COLO829 (cell line): ENCODE results near the gene FETUB.
A peak's percentile ranks its signal among the peaks of the same experiment; 100 is the strongest.
"Not testable (repeated sequence)": the region's sequence is repeated elsewhere in the genome, so short reads cannot be mapped to it uniquely, and the experiment has no call there.

Source experiments
- DNase-seq: peaks from one replicate; pipeline ENCODE4 v3.0.0; 2012; ENCODE audit warnings: low spot score

The FETUB gene

GRCh38 chr3:186613637-186614265 lies 26.4 kb upstream of the FETUB start:
- DNase-seq = no peak

- no peak for DNase-seq
These were observed 26.0 kb upstream of the FETUB start for GRCh38 chr3:186614266-186614596.

DNA sequence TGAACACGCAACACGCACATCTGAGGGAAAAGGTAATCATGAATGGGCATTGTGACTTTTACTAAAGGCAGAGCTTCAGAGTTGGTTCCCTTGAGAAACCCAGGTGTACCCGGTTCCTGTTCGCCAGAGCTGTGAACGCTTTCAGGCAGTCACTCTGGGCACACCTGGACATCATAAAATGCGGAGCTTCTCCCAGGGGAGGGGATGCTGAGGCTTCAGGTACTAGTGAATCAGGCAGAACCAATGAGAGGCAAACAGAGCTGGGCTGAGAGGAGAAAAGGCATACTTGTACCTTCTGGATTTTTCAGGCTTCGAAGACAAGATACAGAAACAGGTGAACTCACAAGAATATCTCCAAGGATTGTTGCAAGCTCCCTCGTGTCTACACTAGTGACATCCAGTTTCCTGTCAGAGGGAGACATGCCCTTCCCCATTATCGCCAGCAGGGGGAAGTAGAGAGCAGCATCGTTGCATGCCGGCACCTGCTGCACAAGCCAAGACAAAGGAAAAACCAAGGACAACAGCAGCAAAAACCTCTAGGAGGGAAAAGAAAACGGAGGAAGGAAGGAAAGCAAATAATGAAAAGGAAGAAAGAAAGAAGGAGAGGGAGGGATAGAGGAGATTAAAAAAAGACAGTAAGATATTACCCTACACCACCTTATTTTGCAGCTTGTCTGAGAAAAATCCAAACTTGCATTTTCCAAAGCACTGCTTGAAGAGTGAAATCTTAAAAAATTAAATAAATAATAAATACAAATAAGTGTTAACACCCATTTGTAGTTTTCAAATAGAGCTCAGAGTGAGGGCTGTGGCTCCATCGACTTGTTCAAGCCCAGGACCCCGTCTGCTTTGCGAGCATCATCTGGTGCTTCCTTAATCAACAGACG lies 25.4 kb upstream of the FETUB start:
- peak; percentile 95 for DNase-seq

DNA sequence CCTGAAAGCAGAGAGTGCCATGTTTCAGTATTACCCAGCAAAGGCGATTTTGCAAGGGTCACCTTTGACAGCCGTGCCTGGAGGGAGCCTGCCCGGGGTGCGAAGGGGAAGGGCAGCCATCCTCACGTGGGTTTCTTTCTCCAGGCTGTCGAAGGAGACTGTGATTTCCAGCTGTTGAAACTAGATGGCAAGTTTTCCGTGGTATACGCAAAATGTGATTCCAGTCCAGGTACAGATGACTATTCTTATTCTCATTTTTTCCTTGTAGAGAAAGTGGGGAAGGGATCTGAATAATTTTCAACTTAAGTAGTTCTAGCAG lies 23.9 kb upstream of the FETUB start:
- no peak for DNase-seq

GRCh38 chr3:186617036-186617946 lies 22.9 kb upstream of the FETUB start:
- DNase-seq = peak; percentile 99

GRCh38 chr3:186618318-186618938 lies 21.8 kb upstream of the FETUB start:
- DNase-seq = no peak

- no peak for DNase-seq
These were observed 20.4 kb upstream of the FETUB start for GRCh38 chr3:186619787-186620212.

- DNase-seq = no peak
These were observed 19.7 kb upstream of the FETUB start for GRCh38 chr3:186620213-186621092.

DNA sequence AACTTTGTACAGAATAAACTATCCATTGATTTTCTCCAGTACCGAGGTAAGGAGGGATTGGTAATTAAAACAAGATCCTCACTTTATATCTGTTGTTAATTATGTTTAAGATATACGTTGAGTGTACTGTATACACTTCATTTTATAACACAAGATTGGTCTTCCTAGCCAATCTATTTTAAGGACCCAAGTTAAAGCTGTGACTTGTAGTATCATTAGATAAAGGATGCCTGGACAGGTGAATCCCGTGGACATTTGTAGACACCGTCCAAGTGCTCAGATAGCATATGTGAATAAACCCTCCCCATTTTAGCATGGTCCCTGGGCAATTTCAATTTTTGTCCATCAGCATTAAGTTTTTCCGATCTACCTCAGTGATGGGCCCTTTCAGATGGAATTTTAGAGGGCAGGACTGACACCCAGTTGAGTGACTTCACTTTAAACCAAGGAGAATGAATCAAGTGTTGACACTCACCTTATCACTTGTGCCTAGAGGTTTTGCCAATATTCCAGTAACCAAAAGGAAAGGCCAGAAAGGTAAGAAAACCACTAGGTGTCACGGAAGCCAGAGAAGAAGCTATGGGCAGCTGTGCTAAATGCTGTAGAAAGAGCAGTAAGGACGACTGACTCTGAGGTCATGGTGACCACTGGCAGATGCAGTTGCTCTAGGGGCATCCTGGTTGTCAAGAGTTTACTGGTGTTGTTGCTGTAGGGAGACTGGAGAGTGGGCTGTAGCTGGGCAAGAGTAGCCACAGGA lies 18.1 kb upstream of the FETUB start:
- no peak for DNase-seq

DNA sequence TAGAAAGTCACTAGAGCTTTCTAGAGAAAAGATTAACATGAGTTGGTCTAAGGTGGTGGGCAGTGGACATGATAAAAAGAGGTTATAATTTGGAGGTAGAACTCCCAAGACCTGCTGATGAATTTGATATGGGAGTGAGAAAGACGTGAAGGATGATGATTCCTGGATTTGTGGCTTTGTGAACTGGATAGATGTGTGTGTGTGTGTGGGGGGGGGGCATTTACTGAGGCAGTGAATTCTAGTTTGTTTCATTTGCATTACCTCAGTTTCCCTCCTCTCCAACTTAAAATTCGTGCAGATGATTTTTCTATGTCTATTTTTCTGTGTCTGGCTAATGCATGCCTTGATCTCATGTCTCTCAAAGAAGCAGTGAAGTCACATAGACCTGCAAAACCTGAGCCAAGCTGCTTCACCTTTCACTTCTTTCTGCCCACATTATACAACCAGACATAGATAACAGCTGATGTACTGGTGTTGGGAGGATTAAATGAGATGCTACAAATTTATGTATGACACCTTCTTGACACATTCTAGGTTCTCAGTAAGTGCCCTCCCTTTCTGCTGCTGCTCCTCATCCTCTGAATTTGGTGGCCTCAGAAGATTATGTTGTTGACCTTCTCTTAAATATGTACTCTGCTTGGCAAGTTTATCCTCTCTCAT lies 17.4 kb upstream of the FETUB start:
- no peak for DNase-seq

DNA sequence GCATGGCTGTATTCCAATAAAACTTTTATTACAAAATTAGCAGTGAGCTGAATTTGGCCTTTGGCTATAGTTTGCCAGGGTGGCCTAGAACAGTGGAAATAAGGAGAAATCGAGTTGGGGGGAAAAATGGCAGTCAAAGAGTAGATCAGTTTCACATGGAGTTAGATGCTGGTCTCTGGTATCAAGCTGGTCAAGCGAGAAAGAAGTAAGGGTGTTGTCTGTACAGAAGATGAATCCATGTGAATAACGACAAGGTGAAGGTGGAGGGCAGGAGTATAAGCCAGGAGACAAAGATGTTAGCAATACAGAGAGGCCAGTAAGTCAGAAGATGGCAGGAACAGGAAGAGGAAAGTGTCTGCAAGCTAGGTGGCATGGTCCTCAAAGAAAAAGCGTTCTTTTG lies 15.6 kb upstream of the FETUB start:
- DNase-seq = no peak

GRCh38 chr3:186625600-186626042 lies 14.6 kb upstream of the FETUB start:
- peak; percentile 66 for DNase-seq

DNA sequence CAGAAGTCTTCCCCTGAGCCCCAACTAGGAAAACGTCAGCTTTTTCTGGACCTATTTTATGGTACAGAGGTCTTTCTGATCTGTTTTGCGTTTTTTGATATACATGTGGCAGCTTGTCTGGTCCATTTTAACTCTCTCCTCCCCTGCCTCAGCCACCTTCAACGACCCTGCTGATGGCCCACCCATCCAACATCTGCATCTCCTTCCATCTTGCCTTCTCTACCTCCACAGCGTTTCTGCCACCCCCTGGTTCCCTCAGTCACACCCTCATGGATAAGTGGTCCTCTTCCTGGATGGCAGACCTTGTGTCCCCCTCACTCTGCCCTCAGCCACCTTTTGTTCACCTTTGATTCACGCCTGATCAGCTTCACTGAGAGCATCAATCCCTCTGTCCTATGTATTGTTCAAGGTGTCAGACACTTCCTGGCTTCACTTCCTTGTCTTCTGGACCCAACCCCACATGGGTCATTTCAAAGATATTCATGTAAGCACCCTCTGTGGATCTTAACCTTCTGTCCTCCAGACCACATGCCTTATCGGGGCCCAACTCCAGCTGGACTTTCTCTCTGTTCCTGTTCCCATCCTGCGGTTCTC lies 13.8 kb upstream of the FETUB start:
- DNase-seq = no peak

DNA sequence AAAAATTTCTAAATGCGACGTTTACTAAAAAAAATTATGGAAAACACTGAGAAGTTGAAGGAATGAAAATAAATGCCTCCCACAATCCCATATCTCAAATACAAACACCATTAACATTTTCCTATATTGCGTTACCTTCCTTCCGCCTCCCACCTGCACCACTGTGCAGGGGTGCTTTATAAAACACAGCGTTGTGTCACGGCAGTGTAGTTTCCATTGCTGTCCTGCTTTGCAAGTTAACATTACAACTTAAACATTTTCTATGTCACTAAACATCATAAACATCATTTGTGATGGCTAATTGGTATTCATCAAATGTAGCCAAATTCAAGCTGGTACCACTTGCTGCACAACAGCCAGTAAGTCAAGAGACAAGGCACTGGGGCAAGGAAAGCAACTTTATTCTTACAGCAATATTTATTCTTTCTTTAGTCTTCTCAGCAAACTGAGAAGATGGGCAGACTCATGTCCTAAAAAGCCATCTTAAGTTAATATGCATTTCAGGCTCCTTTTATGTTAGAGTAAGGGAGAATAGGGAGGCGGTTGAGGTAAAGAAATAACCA lies 12.3 kb upstream of the FETUB start:
- DNase-seq = no peak

GRCh38 chr3:186628756-186629155 lies 11.4 kb upstream of the FETUB start:
- DNase-seq = no peak

DNA sequence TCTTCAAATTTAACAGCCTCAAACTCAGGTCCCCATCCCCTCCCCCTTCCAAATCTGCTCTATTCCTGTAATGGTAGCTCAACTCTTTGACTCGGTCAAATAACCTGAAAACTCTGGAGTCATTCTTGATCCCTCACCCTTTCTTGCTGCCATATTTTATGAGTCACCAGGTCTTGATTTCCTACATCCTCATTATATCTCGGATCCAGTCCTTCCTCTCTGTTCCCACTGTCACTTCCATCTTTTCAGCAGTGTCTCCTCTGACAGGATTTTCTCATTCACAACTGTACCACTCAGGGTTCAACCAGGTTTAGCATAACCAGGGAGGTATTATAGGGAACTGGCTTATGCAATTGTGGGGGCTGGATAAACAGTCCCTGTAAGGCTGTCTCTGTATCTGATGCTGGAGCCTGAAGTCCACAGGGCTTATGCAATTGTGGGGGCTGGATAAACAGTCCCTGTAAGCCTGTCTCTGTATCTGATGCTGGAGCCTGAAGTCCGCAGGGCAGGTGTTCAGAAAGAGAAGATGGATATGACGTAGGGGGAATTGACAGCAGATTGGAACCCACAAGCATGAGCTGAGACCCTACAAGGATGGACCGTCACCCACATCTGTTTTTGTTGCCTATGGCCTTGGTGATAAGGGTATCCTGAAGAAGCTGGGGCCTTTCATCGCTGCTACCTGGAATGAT lies 9.1 kb upstream of the FETUB start:
- no peak for DNase-seq

GRCh38 chr3:186633481-186633880 lies 6.7 kb upstream of the FETUB start:
- no peak for DNase-seq

- not testable (repeated sequence) for DNase-seq
These were observed 6.0 kb upstream of the FETUB start for GRCh38 chr3:186634207-186634606.

- DNase-seq = no peak
These were observed 4.7 kb upstream of the FETUB start for GRCh38 chr3:186635532-186635931.
